Keratinocyte (primary cell): ENCODE data around the gene SAMD11. TPM values are rescaled to one million over a fixed set of nuclear protein-coding genes. Genes with fewer than 3 reads are reported as not detected.

Source experiments
- DNase-seq: peaks from one replicate; pipeline ENCODE4 v3.0.0-alpha.2; 2011; ENCODE audit warnings: low read depth, missing footprints, low spot score
- FAIRE-seq: peaks from 2 replicates; lab custom pipeline; 2011; peaks lifted over from hg19 to GRCh38; lab: Jason Lieb, UNC
- H2AFZ ChIP-seq: 2 replicates; pipeline ENCODE4 v1.6.0; 2012; ENCODE audit warnings: low read length, control low read depth, inconsistent platforms; ENCODE audit not compliant: control insufficient read depth
- H3K27ac ChIP-seq: 2 replicates; pipeline ENCODE4 v1.5.1; 2011; ENCODE audit warnings: low read length; ENCODE audit not compliant: control insufficient read depth, insufficient read depth
- H3K27me3 ChIP-seq: 3 replicates; pipeline ENCODE4 v1.6.0; 2011; ENCODE audit warnings: low read length; ENCODE audit not compliant: control insufficient read depth, insufficient read depth; ENCODE audit errors: extremely low read depth
- H3K36me3 ChIP-seq, 2 experiments: 2 replicates in 1 of 2; 3 replicates in 1 of 2; pipeline ENCODE4 v1.5.1; 2011; ENCODE audit warnings: low read length in 2 of 2, mild to moderate bottlenecking in 1 of 2; ENCODE audit not compliant: control insufficient read depth in 2 of 2, insufficient read depth in 2 of 2; ENCODE audit errors: extremely low read depth in 1 of 2
- H3K4me1 ChIP-seq: 3 replicates; pipeline ENCODE4 v1.5.1; 2011; ENCODE audit warnings: low read length; ENCODE audit not compliant: control insufficient read depth, insufficient read depth; ENCODE audit errors: extremely low read depth
- H3K4me2 ChIP-seq: 3 replicates; pipeline ENCODE4 v1.6.0; 2011; ENCODE audit warnings: low read depth, low read length; ENCODE audit not compliant: control insufficient read depth, insufficient read depth; ENCODE audit errors: extremely low read depth
- H3K4me3 ChIP-seq, 3 experiments: fragments of 200-600 bp in 1 of 3; sonication (generic) in 1 of 3; 2 replicates in 2 of 3; 3 replicates in 1 of 3; pipeline ENCODE4 v1.5.1; 2011 to 2016; ENCODE audit warnings: low read length in 3 of 3, mild to moderate bottlenecking in 3 of 3, control low read depth in 2 of 3, inconsistent platforms in 1 of 3, low read depth in 1 of 3, mixed read lengths in 1 of 3, mixed run types in 1 of 3, moderate library complexity in 1 of 3; ENCODE audit not compliant: control insufficient read depth in 2 of 3, insufficient read depth in 2 of 3; ENCODE audit errors: extremely low read depth in 1 of 3
- H3K79me2 ChIP-seq: 2 replicates; pipeline ENCODE4 v1.6.0; 2012; ENCODE audit warnings: low read length; ENCODE audit not compliant: control insufficient read depth, insufficient read depth
- H3K9ac ChIP-seq: 3 replicates; pipeline ENCODE4 v1.6.0; 2011; ENCODE audit warnings: low read length; ENCODE audit not compliant: control insufficient read depth, insufficient read depth; ENCODE audit errors: extremely low read depth
- H3K9me1 ChIP-seq: 3 replicates; pipeline ENCODE4 v1.6.0; 2011; ENCODE audit warnings: low read length; ENCODE audit not compliant: control insufficient read depth, insufficient read depth; ENCODE audit errors: extremely low read depth
- H3K9me3 ChIP-seq: 2 replicates; pipeline ENCODE4 v1.5.1; 2012; ENCODE audit warnings: low read depth, low read length; ENCODE audit not compliant: control insufficient read depth
- H4K20me1 ChIP-seq: 3 replicates; pipeline ENCODE4 v1.6.0; 2011; ENCODE audit warnings: low read length; ENCODE audit not compliant: control insufficient read depth, insufficient read depth; ENCODE audit errors: extremely low read depth
- EZH2 ChIP-seq: IDR thresholded peaks from one replicate; pipeline ENCODE4 v1.6.1; 2012; ENCODE audit warnings: inconsistent platforms, mild to moderate bottlenecking, low read length, moderate library complexity
- dilution Hi-C: fragments of 300-500 bp; cut with MboI; formaldehyde crosslinking; loops from one replicate; pipeline ENCODE4 v1.7.0; 2020; ENCODE audit warnings: low sequenced_read_pairs; ENCODE audit not compliant: extremely low pct_ligation_motif_present
- polyA plus RNA-seq, 5 experiments: library from polyadenylated mRNA; depleted of rRNA in 3 of 5; stranded (reverse) in 3 of 5; stranded (forward) in 1 of 5; unstranded in 1 of 5; fragments of >200 nt; gene quantifications; 1 replicate in 1 of 5; 2 replicates in 3 of 5; 3 replicates in 1 of 5; pipeline versions ENCODE4 v1.2.1 to v1.2.3, GENCODE V29; 2011 to 2012; ENCODE audit warnings: missing spikeins in 2 of 5, low read depth in 1 of 5, low replicate concordance in 1 of 5
- TF ChIP-seq, protein P1 (sequence below), 3 experiments: IDR thresholded peaks in 1 of 3; conservative IDR thresholded peaks in 1 of 3; optimal IDR thresholded peaks in 1 of 3; 2 replicates in 2 of 3; 3 replicates in 1 of 3; pipeline versions ENCODE3 to v1.5.1; 2011; ENCODE audit warnings: low read length in 3 of 3, mild to moderate bottlenecking in 3 of 3, moderate library complexity in 2 of 3, control low read depth in 1 of 3, inconsistent platforms in 1 of 3; ENCODE audit not compliant: insufficient read depth in 2 of 3; ENCODE audit errors: extremely low read depth in 1 of 3

The SAMD11 gene
- polyA plus RNA-seq, 1 donor (not counting 4 experiments of a cell fraction or from before 2014, with no cell fraction given), result not detected

DNA sequence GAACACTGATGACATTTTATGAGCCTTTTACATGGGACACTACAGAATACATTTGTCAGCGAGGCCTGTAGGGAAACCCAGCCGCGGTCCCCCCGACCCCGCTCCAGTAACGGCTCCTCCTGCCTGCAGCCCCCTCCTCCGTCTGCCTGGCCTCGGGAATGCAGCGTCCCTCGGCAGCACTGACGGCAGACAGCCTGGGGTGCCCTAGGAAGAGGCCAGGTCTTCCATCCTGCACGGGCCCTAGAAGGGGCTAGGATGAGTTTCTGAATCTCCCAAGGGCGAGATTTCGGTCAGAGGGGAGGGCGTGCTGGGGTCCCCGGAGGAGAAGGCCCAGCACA is 8.4 kb downstream of the SAMD11 start:
- no peak overlapping the region for H2AFZ ChIP-seq
- H3K36me3 ChIP-seq, result no peaks in the 10 kb centered on the region
- no peaks in the 10 kb centered on the region for H3K9me3 ChIP-seq
- no peaks in the 10 kb centered on the region for H3K79me2 ChIP-seq
- DNase-seq, result no peak
- dilution Hi-C loops, result no loop called here
- H3K9me1 ChIP-seq, result no peaks in the 10 kb centered on the region
- H3K9ac ChIP-seq, result no peak overlapping the region
- TF ChIP-seq, protein P1, sequence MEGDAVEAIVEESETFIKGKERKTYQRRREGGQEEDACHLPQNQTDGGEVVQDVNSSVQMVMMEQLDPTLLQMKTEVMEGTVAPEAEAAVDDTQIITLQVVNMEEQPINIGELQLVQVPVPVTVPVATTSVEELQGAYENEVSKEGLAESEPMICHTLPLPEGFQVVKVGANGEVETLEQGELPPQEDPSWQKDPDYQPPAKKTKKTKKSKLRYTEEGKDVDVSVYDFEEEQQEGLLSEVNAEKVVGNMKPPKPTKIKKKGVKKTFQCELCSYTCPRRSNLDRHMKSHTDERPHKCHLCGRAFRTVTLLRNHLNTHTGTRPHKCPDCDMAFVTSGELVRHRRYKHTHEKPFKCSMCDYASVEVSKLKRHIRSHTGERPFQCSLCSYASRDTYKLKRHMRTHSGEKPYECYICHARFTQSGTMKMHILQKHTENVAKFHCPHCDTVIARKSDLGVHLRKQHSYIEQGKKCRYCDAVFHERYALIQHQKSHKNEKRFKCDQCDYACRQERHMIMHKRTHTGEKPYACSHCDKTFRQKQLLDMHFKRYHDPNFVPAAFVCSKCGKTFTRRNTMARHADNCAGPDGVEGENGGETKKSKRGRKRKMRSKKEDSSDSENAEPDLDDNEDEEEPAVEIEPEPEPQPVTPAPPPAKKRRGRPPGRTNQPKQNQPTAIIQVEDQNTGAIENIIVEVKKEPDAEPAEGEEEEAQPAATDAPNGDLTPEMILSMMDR (optimal IDR thresholded peaks at IDR 0.05 in 1 of 3, IDR thresholded peaks at IDR 0.05 in 1 of 3, conservative IDR thresholded peaks at IDR 0.05 in 1 of 3; ENCODE audit: extremely low read depth in 1 of 3, insufficient read depth in 2 of 3, low read length in 3 of 3), result no peak
- TF ChIP-seq EZH2, result no peak
- no peak for FAIRE-seq
- H3K4me2 ChIP-seq, result no peak overlapping the region
- H3K4me3 ChIP-seq, result no peak overlapping the region
- no peak overlapping the region for H3K27ac ChIP-seq
- peaks cover 89% of the 10 kb centered on the region for H3K27me3 ChIP-seq
- H4K20me1 ChIP-seq, result peaks cover 2% of the 10 kb centered on the region
- no peaks in the 10 kb centered on the region for H3K4me1 ChIP-seq

DNA sequence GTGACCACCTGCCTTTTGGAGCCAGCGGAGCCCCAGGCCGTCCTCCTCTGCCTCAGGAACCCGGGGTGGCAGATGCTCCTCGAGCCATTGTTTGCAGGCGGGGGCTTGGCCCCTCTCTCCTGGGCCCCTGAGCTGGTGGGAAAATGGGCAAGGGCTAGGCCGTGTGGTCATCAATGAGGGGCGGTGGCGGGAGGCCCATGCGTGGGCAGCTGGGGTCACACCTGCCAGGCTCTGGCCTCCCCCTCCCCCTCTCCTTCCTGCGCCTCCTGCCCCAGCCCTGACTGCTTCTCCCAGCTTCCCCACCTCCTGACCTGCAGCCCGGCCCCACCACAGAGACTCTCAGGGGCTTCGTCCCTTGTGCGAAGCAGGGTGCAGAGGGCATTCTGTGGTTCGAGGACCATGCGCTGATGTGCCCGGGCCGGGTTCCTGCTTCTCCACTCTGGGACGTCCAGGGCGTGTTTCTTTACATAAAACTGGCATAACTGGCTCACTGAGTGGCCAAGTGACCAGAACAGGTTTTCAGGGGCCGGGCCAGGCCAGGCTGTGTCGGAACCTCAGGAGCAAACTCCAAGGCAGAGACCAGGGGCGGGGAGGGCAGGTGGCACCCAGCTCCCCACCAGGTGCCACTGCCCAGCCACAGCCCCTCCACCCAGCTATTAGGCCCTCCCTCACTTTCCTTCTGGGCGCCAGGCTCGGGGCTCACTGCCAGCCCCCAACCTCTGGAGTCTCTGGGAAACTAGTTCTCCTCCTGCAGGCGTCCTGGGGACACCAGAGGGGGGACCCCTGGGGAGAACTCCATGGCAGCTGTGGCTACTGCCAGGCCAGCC is 9.3 kb downstream of the SAMD11 start:
- no peak overlapping the region for H3K27ac ChIP-seq
- no peaks in the 10 kb centered on the region for H3K4me1 ChIP-seq

More for the DNA sequence above, 9.3 kb downstream of the SAMD11 start:
- H3K4me3 ChIP-seq, result no peak overlapping the region
- peaks cover 81% of the 10 kb centered on the region for H3K27me3 ChIP-seq
- H3K9me1 ChIP-seq, result no peaks in the 10 kb centered on the region
- H3K9ac ChIP-seq, result no peak overlapping the region
- no peaks in the 10 kb centered on the region for H3K79me2 ChIP-seq
- no peaks in the 10 kb centered on the region for H3K9me3 ChIP-seq
- TF ChIP-seq EZH2, result no peak
- TF ChIP-seq, protein P1 (optimal IDR thresholded peaks at IDR 0.05 in 1 of 3, IDR thresholded peaks at IDR 0.05 in 1 of 3, conservative IDR thresholded peaks at IDR 0.05 in 1 of 3; ENCODE audit: extremely low read depth in 1 of 3, insufficient read depth in 2 of 3, low read length in 3 of 3), result no peak
- FAIRE-seq, result no peak
- no peaks in the 10 kb centered on the region for H3K36me3 ChIP-seq
- H3K4me2 ChIP-seq, result no peak overlapping the region
- no peak for DNase-seq
- no peak overlapping the region for H2AFZ ChIP-seq
- dilution Hi-C loops, result no loop called here
- no peaks in the 10 kb centered on the region for H4K20me1 ChIP-seq
